MV-4-11 (cell line): ENCODE measurements around the gene ZC3H18.
A peak's percentile ranks its signal among the peaks of the same experiment; 100 is the strongest.
"Not testable (repeated sequence)": the region's sequence is repeated elsewhere in the genome, so short reads cannot be mapped to it uniquely, and the experiment has no call there.

ENCODE experiments used
- DNase-seq: peaks from one replicate; lab custom pipeline; 2025; lab: John Stamatoyannopoulos, UW

Gene ZC3H18

DNA sequence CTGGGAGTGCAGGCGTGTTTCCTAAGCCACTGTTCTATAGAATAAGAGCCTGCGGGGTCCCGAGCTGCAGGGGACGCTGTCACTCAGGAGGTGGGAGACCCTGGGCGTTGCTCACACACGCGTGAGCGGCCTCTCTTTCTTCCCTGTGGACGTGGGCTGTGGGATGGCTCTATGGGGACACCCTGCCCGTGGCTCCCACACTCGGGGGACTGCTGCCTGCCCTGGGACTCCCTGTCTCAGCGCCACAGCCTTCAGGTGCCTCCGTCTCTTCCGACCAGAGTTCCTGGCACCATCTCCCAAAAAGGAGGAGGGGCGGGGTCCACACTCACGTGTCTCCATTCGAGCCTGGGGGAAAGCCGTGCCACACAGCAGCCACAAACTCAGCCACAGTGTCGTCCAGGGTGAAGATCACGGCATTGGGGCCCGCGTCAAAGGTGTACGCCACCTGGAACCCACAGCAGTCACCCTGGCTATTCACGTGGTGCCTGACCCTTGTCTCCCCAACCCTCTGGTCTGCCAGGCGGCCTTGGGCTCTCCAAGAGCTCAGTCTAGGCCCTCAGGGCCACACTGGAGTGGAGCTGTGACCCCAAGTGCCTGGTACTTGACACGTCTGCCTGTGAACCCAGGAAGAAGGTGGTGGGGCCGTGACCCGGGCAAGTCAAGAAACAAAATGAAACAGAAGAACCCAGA, 84.3 kb downstream of the ZC3H18 start:
- DNase-seq: no peak

DNA sequence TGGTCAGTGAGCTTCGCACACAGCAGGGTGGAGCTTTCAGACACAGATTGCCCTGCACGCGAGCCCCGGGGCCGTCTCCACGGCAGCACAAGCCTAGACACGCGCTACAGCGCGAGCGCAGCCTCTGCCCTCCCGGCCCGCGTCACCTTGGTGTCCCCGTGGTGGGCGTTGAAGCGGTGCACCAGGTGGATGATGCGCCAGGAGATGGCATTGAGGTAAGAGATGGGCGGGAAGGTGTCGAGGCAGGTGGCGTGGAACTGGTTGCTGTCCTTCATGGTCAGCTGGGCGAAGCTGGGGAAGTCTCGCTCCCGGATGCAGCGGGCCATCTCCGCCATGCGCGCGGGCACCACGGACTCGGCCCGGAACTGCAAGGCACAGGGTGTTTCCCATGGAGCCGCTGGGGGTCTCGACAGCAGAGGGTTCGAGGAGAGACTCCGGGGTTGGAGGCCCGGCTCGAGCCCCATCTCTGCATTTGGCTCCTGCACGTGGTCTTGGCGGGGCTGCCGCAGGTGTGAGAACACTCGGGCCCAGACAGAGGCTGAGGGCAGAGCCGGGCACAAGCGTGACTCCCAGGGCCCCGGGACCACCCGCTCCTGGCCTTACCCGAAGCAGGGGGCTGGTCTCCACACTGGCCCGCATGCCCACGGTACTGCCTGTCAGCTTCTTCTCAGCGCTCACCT, 85.0 kb downstream of the ZC3H18 start:
- no peak for DNase-seq

GRCh38 chr16:88655733-88656281, 85.6 kb downstream of the ZC3H18 start:
- peak; percentile 42 for DNase-seq

DNA sequence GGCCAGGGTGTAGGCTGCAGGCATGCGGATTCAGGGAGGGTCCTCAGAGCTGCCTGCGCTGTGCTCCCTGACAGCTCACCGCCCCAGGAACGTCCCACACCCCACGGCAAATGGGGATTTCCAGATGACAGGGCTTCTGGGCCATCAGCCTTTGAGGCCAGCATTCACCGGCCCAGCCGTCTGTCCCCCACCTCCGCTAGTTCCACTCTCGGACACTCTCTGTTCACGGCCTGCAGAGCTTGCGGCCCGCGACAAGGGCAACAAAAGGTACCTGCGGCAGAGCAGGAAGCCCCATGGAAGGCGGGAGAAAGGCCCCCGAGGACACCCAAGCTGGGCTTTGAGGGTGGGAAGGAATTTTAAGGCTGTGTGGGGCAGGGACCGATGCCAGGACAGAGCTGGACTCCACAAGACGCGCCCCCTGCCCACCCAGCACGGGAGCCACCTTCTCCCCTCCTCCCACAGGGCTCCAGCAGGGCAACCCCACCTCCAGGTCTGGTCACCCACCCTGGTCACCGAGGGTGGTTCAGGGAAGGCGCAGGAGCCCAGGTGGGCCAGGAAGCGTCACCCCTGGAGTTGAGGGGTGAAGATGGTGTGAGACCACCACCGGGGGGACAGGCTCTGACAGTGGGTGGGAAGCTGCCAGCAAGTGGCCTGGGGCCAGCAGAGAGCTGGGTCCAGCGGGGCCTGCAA, 86.2 kb downstream of the ZC3H18 start:
- DNase-seq: no peak

- DNase-seq: no peak
Measured at GRCh38 chr16:88657371-88657770, 87.2 kb downstream of the ZC3H18 start.

GRCh38 chr16:88658714-88659113, 88.5 kb downstream of the ZC3H18 start:
- DNase-seq: no peak

DNA sequence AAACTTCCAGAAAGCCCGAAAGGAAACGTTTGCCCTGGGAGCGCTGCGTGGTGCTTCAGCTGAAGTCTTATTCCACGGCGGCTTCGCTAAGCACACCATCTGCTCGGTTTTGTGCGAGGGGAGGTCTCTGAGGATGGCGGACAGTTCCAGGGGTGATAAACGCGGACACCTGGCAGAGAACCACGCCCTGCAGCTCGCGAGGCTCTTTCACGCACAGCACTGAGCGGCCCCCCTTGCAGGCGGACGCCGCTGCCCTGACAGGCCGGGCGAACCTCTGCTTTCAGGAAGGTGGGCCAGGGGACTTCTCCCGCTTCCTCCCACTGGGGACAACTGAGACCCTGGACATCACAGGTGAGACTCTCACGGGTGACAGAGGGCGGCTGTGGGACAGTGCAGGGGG, 89.0 kb downstream of the ZC3H18 start:
- no peak for DNase-seq

- DNase-seq: no peak
Measured at GRCh38 chr16:88661468-88661867, 91.3 kb downstream of the ZC3H18 start.

- DNase-seq: no peak
Measured at GRCh38 chr16:88662222-88662842, 92.1 kb downstream of the ZC3H18 start.

DNA sequence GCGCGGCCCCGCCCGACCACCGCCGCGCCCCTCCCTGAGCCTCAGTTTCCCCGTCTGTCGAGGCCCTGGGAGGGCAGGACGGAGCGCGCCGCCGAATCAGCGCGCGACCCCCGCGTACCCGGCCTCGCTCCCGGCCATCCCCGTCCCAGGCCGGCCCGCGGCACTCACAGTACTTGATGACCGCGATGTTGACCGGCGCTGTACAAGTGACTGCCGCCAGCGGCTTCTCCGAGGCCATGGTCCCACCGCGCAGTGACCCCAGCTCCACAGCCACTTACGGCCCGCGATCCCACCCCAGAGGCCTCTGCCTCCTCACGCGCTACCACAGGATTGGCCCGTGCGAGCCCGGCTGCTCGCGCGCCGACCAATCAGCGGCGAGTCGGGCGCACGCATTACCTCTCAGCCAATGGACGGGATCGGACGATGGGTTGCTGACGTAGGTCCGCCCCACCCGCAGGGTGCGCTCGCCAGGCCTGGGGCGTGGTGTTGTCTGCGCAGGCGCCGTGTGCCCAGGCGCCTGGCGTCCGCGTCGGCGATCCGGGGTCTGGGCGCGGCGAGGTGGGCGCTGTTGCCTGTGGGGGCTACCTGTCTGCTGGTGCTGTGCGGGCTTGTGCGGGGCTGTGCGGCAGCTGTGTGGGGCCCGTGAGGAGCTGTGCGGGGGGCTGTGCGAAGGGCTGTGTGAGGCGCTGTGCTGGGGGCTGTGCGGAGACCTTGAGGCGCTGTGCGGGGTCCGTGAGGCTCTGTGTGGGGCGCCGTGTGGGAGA, 92.8 kb downstream of the ZC3H18 start, which contains the start of gene MVD:
TSS of gene MVD (minus strand) at position 249 of the 764 bp plus-strand sequence. CDS start at position 238, 11 bp downstream.
- DNase-seq: peak; percentile 97

DNA sequence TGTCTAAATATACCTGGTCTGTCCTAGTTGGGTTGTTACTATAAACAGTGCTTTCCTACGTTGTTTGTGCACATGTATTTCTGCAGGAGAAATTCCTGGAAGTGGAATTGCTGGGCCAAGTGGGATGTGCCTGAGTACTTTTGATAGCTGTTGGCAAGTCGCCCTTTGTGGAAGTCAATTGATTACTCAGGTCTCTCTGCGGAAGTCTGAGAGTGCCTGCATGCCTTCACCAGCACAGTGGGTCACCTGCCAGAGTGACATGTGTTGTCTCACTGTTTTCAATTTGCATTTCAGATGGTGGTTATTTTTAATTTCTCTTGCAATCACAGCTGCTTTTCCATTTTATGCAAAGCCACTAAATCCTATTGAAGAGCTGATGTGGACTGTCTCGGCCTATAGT, 94.9 kb downstream of the ZC3H18 start:
- DNase-seq: no peak

GRCh38 chr16:88665570-88665969, 95.4 kb downstream of the ZC3H18 start:
- DNase-seq: no peak

DNA sequence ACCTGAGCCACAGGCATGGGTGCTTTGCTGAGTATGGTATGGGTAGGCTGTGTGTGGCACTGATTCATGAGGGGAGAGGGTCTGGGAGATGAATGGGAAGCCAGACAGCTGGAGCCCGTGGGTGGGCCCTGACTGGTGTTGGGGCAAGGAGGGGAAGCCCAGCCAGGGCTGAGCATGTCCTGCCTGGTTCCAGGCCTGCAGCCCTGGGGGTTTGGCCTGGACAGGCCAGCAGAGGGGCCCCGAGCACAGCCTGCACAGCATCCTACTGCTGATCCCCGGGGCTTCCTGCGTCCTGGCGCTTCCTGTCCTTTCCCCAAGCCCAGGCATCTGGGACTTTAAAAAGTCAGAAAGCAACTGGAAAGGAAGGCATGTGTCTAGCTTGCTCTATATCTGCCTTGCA, 97.3 kb downstream of the ZC3H18 start:
- no peak for DNase-seq

- not testable (repeated sequence) for DNase-seq
Measured at GRCh38 chr16:88669493-88669892, 99.3 kb downstream of the ZC3H18 start.

- DNase-seq: no peak
Measured at GRCh38 chr16:88669980-88670379, 99.8 kb downstream of the ZC3H18 start.

DNA sequence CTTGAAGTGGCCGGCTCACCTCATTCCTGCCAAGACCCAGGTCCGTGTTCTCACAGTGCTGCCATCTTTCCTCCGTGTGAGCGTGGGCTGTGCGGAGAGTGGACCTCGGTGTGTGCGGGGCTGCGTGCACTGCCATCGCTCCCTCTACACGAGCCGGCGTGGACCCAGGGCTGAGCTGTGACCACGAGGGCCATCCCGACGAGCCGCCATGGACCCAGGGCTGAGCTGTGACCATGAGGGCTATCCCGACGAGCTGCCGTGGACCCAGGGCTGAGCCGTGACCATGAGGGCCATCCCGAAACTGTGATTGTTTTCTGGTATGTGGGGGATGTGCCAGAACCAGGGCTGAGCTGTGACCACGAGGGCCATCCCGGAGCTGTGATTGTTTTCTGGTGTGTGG, 101.6 kb downstream of the ZC3H18 start:
- DNase-seq: no peak

DNA sequence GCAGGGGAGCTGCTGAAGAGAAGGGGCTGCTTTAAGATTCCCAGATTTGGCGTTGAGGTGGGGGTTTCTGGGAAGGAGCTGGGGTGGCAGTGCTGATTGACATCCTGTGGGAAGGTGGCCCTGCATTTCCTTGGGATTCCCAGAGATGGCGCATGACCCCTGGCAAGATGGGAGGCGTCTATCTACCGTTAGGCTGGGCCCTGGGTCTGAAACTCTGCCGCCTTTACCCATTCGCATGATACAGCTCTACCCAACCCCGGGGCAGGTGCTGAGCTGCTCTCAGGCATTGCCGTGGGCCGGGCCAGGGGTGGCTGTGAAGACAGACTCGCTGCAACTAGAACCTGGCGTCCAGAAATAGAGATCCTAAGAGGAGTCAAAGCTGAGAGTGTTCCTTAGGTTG, 102.6 kb downstream of the ZC3H18 start:
- no peak for DNase-seq

- DNase-seq: no peak
Measured at GRCh38 chr16:88673716-88674379, 103.6 kb downstream of the ZC3H18 start.

DNA sequence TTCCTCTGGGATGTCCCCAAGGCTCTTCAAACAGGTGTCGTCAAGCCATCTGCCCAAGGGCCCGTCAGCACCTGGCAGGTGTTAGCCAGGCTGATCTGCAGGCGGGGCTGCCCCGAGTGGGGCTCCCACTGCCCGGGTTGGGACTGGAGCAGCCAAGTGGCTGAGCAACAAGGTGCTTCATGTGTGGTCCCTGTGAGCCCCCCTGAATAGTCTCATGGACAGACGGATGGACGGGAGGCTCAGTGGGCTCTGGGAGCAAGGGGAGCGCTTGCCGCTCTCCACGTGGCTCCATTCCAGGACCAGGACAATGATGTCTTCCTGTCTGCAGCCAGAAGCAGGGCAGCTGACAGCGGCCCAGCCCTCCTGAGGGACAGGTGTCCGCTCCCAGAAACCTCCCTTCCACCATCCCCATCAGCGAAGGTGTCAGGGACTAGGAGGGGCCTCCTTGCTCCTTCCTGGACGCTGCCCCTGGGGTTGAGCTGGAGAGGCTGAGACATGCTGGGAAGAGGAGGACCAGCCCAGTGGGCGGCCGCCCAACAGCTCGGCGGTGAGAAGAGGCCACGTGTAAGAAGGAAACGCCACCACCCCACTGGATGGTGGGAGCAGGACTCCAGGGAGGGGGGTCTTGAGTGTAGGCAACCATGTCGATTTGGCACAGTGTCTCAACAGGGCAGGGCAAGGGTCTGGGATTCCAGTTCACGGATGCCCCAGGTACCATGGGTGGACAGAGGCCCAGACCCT, 106.5 kb downstream of the ZC3H18 start:
- DNase-seq: no peak

- no peak for DNase-seq
Measured at GRCh38 chr16:88677721-88678120, 107.5 kb downstream of the ZC3H18 start.
